Measurements from ENCODE around the gene ECE1.

ECE1 gene

DNA sequence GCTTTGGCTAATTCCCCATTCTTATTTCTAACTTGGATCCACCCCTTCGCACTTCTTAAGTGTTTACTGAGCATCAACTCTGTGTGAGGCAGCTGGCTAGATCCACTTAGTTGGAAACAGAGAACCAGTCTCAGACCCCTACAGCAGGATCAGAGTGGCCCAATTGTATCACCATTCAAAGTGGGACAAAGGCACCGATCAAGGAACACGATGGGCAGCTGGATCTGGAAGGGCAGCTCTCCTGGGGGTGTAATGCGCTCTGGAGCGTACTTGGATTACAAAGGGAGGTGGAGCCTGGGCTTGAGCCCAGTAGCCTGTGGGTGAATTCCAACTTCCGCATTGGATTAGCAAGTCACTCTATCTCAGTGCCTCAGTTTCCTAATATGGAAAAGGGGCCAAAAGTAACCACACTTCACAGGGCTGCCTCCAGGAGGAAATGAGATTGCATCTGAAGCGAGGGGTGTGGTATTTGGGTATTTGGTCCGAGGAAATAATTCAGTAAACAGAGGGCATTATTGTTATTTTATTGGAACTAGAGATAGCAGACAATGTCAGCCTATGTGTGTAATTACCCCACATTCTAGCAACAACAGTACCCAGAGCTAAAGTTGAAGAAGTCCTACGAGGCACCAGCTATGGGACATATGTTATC is 11.9 kb downstream of the ECE1 start:
- no peak for DNase-seq (ENCODE audit: low read depth, low spot score)
- TF ChIP-seq, protein P1, sequence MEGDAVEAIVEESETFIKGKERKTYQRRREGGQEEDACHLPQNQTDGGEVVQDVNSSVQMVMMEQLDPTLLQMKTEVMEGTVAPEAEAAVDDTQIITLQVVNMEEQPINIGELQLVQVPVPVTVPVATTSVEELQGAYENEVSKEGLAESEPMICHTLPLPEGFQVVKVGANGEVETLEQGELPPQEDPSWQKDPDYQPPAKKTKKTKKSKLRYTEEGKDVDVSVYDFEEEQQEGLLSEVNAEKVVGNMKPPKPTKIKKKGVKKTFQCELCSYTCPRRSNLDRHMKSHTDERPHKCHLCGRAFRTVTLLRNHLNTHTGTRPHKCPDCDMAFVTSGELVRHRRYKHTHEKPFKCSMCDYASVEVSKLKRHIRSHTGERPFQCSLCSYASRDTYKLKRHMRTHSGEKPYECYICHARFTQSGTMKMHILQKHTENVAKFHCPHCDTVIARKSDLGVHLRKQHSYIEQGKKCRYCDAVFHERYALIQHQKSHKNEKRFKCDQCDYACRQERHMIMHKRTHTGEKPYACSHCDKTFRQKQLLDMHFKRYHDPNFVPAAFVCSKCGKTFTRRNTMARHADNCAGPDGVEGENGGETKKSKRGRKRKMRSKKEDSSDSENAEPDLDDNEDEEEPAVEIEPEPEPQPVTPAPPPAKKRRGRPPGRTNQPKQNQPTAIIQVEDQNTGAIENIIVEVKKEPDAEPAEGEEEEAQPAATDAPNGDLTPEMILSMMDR (IDR thresholded peaks at IDR 0.05; ENCODE audit: low read depth, low read length), result no peak
- in situ Hi-C loops (cut with HindIII; ENCODE audit: low sequenced_read_pairs), result no loop called here
- H3K4me3 ChIP-seq (ENCODE audit: low read depth, low read length), result peak overlapping the region; percentile 23

DNA sequence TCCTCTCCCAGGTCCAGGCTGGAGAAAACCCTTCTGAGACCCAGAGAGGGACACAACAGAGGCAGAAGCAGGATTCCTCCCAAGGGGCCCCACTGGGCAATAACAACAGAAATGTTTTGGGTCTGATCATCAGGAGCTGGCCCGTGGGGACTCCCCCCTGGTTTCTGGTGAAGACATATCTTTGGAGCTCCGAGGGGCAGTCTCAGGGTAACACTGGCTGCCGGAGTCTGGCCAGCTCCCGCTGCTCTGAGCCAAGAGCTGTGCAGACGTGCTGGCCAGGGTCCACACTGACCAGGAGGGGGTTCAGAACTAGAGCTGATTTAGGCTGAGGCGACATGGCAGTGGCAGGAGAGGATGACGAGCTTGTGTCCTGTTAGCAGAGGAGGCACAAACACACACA is 13.1 kb downstream of the ECE1 start:
- in situ Hi-C loops (cut with HindIII; ENCODE audit: low sequenced_read_pairs), result no loop called here
- TF ChIP-seq, protein P1 (IDR thresholded peaks at IDR 0.05; ENCODE audit: low read depth, low read length), result no peak
- no peak for DNase-seq (ENCODE audit: low read depth, low spot score)
- no peak overlapping the region for H3K4me3 ChIP-seq (ENCODE audit: low read depth, low read length)

DNA sequence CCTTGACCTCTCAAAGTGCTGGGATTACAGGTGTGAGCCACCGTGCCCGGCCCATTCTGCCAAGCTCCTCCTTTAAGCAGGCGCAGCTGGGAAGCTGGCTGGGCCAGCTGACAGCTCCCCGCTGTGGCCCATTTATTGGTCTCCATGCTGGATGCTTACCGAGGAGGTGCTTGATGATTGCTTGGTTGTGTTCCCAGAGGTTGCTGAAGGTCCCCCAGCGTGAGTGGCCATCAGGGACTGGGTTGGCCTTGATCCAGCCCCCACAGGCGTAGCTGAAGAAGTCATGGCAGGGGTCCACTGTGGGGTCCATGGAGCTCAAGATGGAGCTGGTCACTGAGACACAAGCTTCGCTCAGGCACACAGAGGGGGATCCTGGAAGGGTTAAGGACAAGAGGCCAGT is 17.7 kb downstream of the ECE1 start:
- in situ Hi-C loops (cut with HindIII; ENCODE audit: low sequenced_read_pairs), result no loop called here
- TF ChIP-seq, protein P1 (IDR thresholded peaks at IDR 0.05; ENCODE audit: low read depth, low read length), result no peak
- no peak for DNase-seq (ENCODE audit: low read depth, low spot score)
- no peak overlapping the region for H3K4me3 ChIP-seq (ENCODE audit: low read depth, low read length)

DNA sequence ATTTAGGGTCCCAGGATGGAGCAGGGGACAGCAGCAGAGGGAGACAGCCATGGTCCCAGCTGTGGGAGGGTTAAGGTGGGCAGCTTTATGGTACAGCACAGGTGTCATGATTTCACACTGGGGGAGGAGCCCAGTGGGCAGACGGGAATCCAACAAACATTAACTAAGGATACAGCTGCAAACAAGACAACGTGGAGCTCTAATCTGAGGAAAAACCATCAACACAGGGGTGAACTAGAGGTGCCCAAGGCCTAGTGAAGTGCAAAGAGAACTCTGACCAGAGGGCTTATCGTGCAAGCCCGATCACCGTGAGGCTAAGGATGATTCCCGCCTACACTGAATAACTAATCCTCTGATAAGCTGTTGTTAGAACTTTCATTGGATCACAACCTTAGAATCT is 18.7 kb downstream of the ECE1 start:
- in situ Hi-C loops (cut with HindIII; ENCODE audit: low sequenced_read_pairs), result no loop called here
- TF ChIP-seq, protein P1 (IDR thresholded peaks at IDR 0.05; ENCODE audit: low read depth, low read length), result no peak
- no peak for DNase-seq (ENCODE audit: low read depth, low spot score)
- no peak overlapping the region for H3K4me3 ChIP-seq (ENCODE audit: low read depth, low read length)

DNA sequence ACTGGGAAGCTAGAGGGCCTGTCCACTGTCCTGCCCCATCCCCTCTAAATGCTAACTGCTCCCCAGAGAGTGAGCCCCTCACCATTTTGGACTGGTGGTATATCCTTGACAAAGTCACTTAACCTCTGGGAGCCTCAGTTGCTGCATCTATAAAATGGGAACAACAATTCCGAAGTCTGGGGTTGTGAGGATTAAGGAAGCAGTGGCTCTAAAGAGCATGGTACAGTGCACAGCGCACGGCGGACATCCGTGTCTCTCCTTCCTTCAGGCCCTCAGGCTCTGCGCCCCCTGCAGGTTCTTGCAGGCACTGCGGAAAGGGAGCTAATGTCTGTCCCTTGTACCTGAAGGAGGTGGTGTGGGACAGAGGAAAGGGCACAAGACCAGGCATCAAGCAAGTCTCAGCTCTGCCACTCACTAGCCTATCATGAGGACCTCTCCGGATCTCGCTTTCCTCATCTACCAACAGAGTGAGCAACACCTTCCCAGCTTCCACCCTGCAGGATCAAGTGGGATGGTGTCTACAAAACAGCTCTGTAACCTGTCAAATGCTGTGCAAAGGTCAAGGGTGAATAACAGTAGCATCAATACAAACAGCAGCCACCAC is 20.1 kb downstream of the ECE1 start:
- DNase-seq (ENCODE audit: low read depth, low spot score), result no peak
- in situ Hi-C loops (cut with HindIII; ENCODE audit: low sequenced_read_pairs), result no loop called here
- TF ChIP-seq, protein P1 (IDR thresholded peaks at IDR 0.05; ENCODE audit: low read depth, low read length), result peak; percentile 96
- H3K4me3 ChIP-seq (ENCODE audit: low read depth, low read length), result no peak overlapping the region

DNA sequence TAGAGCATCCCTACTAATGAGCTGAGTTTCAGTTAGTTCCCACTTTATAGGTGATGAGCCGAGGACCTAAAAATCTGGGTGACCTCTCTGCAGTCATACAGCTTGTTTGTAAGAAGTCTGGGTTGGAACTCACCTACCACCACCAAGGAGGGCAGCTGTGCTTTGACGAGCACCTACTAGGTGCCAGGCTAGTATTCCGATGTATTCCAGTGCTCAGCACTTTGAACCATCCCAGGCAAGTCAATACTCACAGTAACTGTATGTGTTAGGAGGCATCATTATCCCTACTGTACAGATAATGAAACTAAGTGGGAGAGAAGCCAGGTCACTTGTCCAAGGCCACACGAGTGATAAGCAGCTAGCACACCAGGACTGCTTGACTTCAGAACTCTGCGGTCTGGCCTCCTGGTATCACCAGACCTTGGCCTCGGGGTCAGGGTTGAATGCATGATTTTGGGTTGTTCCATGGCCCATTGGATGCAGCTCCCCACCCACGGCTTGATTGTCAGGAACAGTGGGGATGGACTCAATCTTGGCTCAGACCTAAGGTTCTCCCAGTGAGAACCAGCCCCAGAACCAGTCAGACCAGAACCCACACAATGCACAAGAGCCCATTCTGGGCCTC is 20.7 kb downstream of the ECE1 start:
- in situ Hi-C loops (cut with HindIII; ENCODE audit: low sequenced_read_pairs), result no loop called here

More for the DNA sequence above, 20.7 kb downstream of the ECE1 start:
- TF ChIP-seq, protein P1 (IDR thresholded peaks at IDR 0.05; ENCODE audit: low read depth, low read length), result no peak
- H3K4me3 ChIP-seq (ENCODE audit: low read depth, low read length), result no peak overlapping the region
- no peak for DNase-seq (ENCODE audit: low read depth, low spot score)
